NCI-H226 (cell line): ENCODE measurements around the gene CLDN9.
A peak's percentile ranks its signal among the peaks of the same experiment; 100 is the strongest.

Source experiments
- DNase-seq: peaks from one replicate; pipeline ENCODE4 v3.0.0-alpha.2; 2015

CLDN9 gene

DNA sequence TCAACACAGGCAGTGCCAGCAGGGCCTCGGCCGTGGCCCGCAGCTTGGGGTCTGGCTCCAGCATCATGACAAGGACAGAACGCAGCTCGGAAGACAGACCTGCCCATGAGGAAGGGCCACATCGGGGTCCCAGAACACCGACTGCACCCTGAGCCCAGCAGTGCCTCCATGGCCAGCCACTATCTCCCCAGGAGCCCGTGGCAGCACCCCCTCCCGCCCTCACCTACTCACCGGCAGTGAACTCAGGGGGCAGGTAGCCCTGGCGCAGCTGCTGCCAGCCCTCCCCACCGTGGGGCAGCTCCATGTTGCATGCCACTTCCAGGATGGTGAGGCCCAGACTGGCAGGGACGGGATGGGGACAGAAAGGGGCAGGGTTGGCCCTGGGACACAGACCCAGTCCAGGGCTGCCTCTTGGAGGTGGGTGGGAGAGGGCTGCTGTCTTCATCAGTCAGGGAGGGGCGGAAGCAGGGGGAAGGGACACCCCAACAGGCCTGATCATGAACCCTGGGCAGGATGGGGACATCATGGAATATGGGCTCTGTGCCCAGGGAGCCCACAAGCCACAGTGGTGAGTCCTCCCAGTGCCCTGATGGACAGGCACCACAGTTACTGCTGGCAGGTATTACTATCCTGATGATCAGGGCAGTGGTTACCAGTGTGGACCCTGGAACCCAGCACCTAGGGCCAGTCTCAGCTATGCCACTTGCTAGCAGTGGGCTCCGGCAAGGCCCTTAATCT is 38.2 kb upstream of the CLDN9 start:
- DNase-seq = no peak

DNA sequence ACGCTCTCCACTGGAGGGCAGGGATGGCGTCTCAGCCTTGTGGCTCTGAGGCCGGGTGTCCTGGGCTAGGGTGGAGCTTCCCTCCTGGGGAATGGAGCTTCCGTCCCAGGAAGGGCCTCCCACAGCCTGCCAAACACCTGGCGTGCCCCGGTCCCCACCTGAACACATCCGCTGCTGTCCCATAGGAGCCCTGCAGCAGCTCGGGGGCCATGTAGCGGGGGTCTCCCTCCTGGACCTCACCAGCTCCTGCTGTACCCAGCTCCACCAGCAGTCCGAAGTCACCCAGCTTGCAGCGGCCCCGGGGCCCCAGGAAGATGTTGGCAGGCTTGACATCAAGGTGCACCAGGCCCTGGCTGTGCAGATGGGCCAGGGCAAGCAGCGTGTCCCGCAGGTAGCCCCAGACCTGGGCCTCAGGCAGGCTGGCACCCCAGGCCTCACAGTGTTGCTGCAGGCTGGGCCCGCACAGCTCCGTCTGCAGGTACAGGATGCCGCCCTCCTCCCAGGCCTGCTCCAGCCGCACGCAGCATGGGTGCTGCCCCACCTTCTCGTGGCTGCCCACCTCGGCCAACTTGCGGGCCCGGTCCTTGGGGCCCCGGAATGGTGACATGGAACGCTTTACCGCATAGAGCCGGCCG is 37.4 kb upstream of the CLDN9 start:
- no peak for DNase-seq

DNA sequence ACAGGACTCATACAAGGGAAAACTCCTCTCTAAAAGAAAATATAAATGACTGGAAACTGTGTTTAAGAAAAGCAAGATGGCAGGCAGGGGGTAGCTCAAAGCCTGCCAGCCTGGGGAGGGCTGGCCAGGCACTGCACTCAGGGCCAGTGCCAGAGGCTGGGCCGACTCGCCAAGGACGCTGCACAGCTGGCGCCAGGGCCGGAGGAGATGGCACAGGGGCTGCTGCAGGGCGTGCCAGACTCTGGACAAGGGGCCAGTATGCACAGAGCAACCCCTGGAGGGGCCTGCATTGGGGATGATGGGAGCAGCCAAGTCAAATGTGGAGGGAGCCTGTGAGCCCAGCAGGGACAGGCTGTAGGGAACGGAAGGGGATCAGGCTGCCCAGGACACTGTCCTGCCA is 36.5 kb upstream of the CLDN9 start:
- no peak for DNase-seq

DNA sequence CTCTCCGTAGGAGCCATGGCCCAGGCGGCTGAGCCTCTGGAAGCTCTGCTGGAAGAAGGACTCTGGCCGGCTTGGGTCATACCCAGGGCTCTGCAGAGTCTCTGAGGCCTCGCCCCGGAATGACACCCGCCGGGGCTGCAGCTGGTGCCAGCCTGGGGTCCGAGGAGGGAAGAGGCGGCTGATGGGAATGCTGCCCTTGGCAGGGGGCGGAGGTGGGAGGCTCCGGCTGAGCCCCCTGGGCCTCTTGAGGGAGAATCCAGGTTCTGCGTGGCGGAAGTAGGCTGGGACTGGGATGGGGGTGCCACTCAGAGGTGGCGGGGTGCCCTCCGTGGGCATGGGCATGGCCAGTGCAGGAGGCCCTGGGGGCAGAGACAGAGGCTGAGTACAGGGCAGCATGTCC is 36.0 kb upstream of the CLDN9 start:
- no peak for DNase-seq

DNA sequence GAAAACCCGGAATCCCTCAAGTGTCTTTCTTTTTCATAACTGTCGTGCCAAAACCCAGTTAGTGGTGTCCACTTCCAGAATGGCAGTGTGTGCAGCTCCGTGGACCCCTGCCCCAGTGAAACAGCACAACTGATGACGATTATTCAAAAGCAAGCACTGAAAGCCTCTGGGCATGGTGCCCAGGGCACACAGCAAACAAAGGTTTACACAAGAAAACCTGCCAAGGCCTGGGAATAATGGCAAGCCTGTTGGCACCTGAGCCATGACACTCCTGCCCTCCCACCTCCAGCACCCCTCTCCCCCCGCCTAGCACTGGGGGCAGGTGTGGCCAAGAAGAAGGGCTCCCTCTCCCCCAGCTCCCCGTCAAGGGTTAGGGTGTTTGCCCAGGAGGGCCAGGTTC is 35.3 kb upstream of the CLDN9 start:
- no peak for DNase-seq

DNA sequence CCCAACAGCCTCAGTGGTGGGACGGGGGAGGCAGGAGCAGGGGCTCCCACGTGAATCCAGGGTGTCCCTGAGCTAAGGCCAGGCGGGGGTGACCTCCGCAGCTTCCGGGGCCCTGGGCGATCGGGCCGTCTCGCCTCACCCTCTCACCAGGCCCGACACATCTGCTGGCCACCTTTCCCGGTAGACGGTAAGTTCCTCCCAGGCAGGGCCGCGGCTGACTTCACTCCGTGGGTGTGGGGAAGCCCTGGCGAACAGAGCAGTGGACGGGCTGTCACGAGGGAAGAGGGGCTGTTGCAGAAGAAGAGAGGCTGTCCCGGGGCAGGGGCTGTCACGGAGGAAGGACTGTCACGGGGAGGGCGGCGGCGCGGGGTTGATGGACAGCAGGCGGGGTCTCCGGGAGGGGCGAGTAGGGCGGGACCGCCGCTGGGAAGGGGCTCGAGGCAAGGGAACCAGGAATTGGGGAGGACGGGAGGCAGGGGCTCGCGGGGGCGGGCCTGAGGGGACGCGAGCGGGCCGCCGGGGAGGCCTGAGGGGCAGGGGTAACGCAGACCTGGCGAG is 33.0 kb upstream of the CLDN9 start:
- no peak for DNase-seq

DNA sequence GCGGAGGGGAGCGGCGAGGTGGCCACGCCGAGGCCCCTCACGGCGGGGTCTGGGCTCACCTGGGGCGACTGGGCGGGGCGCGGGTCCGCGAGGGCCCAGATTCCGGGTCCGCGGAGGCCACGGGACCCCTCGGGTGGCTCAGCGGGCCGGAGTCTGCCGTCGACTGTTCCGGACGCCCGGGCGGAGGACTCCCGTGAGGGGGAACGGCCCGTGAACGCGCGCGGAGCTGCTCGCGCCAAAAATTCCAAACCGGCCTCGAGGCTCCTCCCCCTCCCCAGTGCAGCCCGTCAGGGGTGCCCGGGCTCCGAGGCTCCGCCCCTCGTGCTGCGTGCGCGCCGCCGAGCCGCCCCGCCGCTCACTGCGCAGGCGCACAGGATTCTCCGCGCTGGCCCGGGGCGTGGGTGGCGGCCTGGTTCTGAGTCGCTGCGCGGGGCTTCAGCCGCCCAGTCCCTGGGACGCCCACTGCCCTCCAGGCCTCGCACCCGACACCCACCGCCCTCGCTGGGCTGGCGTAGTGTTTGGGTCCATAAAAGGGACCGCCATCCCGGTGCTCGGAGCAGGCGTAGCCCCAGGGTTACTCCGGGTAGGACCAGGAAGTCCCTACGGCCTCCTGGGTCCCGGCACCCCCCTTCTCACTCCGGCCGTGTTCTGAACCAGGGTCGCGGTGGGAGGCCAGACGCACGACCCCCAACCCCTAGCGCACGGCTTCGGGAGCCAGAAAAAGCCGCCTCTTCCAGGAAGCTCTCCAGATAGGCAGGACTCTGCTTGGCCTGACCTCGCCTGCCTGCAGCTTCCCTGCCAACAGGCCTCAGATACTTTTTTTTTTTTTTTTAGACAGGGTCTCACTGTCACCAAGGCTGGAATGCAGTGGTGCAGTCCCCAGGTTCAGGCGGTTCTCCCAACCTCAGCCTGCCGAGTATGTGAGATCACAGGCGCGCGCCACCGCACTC is 32.2 kb upstream of the CLDN9 start, which contains the start of gene PKMYT1:
Gene PKMYT1, minus strand, starts transcription at position 220 of the 950 bp plus-strand sequence. CDS start 789 bp downstream, outside the sequence.
- peak; percentile 75 for DNase-seq

DNA sequence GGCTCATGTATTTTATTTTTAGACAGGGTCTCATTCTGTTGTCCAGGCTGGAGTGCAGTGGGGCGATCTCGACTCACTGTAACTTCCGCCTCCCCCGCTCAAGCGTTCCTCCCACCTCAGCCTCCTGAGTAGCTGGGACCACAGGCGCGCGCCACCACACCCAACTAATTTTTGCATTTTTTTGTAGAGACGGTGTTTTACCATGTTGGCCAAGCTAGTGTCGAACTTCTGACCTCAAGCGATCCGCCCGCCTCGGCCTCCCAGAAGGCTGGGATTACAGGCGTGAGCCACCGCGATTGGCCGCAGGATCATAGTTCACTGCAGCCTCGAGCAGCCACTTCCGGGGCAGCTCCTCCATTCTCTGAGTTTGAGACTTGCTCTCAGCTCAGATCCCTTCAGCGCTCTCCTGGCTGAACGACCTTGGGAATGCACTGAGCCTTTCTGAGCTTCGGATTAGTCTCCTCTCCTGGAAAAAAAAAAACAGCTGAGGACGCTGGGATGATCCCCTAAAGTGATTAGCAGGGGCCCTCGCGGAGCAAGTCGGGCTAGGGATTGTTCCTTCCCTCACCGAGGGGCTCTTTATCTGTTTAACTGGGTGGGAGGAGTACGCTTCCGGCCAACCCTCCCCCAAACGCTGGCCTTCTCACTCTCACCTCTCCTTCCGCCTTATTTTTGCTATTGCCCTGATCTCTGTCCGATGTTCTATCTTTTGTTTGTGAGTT is 31.4 kb upstream of the CLDN9 start:
- DNase-seq = no peak

DNA sequence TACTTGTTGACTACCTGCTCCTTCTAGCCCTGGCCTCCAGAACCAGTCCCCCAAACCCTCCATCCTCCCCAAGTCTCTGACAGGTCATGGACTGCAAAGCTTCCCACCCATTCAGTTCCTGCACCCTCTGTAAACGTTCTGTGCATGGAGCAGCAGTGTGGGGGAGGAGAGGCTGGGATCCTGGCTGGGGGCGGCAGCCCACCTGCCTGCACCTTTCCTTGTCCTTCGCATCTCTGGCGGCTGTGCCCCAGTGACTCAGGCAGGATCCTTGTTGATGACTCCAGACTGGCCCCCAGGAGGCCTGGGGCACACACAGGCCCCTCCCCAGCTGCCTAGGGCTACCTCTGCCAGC is 30.8 kb upstream of the CLDN9 start:
- DNase-seq = no peak

DNA sequence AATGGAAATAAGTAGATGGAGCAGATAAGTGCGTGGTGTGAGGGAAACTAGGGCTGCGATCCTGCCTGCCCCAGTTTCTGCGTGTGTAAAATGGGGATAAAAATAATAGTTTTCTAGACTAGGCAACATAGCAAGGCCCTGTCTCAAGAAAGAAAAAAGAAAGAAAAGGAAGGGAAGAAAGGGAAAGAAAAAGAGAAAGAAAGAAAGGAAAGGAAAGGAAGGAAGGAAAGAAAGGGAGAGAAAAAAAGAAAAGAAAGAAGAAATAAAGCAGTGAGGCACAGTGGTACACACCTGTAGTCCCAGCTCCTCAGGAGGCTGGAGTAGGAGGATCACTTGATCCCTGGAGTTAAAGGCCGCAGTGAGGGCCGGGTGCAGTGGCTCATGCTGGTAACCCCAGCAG is 30.3 kb upstream of the CLDN9 start:
- DNase-seq = no peak

DNA sequence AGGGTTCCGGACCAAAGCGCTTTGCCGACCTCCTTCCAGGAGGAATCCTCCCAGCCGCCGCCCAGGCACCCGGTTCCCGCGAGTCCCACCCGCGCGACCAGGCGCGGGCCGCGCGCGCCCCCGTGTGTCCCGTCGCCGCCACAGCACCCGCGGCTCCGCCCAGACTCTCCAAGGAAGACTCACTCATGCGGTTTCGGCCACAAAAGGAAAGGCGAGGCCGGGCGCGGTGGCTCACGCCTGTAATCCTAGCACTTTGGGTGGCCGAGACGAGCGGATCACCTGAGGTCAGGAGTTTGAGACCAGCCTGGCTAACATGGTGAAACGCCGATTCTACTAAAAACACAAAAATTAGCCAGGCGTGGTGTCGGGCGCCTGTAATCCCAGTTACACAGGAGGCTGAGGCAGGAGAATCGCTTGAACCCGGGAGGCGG is 29.0 kb upstream of the CLDN9 start:
- peak; percentile 69 for DNase-seq

DNA sequence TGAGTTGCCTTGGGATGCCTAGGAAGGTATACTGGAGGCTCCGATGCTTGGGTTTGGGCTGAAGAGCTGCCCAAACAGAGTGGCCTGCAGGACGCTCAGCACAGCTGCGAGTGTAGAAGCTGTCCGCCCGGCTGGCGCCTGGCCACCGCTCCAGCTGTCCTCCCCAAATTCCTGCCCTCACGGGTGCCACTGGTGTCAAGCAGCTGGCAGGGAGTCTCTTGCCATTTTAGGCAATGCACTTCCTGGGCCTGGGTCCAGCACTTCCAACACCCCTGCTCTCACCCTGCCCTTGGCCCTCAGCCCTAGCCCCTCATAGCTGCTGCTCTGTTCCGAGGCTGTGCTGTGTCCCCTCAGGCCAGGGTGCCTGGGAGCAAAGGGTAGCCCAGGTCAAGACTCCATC is 27.3 kb upstream of the CLDN9 start:
- no peak for DNase-seq

DNA sequence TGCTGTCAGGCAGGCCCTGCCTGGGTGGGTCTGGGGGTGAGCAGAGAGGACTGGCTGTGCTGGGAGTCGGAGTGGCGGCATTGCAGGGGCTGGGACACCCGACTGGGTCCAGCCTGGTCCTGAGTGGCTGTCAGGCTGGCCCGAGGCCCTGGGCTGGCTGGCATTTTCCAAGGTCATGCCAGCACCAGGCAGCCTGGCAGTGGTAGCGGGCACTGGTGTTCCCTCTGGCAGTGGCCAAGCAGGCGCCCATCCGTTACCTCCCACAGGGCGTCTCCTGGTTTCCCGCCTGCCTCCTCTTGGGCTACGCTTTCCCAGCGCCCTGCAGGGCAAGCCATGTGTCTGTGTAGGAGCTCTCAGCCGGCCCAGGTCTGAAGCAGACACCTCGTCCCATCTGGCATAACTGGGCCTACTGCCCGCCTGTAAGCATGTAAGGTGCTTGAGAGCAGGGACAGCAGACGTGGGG is 26.8 kb upstream of the CLDN9 start:
- no peak for DNase-seq

DNA sequence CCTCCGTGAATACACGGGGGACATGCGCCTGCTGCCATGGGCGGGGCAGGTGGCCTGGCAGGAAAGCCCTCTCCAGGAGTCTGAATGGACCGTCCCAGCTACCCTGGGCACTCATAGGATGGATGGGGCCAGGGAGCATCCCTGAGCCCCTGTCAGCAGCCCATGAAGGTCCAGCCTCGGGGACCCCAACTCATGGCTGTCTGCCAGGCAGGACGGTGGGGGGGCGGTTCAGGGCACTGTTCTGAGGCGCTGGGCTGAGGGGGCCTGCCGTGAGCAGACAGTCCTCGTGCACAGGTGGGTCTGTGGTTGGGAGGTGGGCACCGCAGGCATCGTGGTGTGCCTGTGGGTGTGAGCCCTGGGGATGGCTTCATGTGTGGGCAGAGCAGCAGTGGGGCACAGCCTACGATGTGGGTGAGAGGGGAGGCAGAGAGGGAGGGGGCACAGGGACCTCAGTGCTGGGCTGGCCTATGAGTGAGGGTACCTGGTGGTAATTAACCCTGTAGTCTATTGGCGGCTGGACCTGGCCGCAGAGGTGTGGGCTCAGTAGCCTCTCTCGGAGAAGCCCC is 26.0 kb upstream of the CLDN9 start:
- no peak for DNase-seq

DNA sequence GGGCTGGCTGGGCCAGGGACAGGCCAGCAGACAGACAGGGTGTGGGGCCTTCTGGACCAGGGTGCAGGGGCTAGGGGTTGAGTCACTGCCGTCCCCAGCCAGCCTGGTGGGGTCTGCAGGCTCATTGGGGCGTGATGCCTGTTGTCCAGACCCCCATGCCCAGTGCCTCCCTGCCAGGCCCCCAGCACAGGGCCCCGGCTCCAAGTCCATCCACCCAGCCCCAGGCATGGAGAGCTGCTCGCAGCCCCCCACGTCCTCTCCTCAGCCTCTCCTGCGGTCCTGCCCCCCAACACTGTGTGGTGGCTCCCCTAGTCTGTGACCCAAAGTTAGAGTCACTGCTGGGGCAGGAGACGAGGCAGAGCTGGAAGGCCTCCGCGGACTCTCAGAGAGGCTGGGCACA is 25.4 kb upstream of the CLDN9 start:
- no peak for DNase-seq

DNA sequence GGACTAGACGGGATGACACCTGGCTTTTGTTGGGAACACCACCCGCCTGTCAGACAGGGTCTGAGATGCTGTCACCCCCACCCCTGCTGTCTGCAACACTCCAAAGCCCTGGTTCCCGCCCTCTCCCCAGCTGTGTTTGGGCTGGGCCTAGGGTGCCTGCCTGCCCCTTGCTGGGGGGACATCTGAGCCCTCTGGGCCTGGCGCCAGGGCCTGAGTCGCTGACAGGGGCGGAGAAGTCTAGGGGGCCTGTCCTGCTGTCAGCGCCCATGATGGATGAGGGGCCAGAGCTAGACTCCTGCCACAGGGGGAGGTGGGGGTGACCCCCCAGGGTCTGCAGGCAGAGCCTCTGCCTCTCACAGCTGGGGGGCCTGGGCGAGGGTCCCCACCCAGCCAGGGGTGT is 24.9 kb upstream of the CLDN9 start:
- DNase-seq = no peak

DNA sequence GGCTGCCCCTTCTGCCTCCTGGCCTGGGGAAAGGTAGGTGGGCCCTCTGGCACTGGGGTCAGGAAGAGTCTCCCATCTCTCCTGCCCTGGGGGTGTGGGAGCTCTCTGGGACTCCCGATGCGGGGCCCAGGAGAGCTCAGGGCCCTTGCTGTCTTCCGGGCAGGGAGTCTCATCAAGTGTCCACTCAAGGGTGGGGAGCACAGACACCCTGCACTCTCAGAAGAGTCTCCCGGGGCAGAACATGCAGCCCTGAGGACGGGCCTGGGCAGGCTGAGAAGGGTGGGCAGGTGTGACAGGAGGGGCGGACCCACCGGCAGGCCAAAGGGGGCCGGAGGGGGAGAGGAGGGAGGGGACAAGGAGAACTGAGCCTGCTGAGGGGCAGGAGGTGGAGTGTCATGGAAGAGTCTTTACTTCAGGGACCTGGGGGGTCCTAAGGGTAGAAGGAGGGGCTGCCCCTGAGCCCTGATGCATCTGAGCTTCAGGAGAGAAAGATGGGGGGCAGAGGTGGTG is 24.1 kb upstream of the CLDN9 start:
- no peak for DNase-seq

DNA sequence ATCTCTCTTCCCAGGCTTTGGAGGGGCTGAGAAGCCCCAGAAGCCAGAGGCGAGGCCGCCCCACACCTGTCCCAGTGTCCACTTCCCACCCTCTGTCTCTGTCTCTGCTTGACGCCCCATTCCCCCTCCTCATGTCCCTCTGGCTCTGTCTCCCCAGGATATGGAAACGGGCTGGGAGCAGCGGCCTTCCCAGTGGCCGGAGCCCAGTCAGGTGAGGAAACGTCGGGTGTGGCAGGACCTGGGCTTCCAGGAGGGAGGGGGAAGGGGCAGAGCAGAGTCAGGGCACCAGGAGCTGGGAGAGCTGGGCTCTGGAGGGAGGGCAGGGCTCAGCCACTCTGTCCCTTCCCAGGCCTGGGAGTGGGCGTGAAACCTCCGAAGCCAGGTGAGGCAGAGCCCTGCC is 21.8 kb upstream of the CLDN9 start:
- DNase-seq = no peak

DNA sequence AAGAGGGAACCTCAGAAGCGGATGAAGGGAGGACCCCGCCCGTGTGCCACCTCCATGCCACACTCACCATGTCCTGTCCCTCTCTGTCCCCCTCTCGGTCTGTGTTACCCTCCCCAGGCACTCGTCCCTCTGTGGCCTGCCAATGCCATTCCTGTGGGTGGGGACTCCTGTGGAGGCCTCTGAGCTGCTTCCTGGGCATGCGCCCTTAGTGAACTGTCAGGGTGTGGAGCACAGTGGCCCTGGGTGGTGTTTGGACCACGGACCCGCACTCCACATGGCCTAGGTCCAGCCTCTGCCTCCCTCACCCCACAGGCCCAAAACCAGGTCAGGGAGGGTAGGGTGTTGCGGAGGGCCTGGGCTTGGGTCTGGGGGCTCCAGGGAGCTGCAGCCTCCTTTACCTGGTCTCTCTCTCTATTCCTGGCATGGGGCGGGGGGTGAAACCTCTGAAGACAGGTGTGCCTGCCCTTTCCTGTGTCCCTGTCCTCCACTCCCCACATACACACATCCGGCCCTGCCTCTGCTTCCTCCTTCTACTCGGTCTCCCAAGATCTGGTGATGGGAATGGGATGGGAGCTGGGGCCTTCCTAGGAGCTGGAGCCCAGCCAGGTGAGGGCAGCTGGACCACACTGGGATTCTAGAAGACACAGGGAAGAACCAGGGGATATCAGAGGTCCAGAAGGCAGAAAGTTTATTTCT is 21.0 kb upstream of the CLDN9 start:
- no peak for DNase-seq

DNA sequence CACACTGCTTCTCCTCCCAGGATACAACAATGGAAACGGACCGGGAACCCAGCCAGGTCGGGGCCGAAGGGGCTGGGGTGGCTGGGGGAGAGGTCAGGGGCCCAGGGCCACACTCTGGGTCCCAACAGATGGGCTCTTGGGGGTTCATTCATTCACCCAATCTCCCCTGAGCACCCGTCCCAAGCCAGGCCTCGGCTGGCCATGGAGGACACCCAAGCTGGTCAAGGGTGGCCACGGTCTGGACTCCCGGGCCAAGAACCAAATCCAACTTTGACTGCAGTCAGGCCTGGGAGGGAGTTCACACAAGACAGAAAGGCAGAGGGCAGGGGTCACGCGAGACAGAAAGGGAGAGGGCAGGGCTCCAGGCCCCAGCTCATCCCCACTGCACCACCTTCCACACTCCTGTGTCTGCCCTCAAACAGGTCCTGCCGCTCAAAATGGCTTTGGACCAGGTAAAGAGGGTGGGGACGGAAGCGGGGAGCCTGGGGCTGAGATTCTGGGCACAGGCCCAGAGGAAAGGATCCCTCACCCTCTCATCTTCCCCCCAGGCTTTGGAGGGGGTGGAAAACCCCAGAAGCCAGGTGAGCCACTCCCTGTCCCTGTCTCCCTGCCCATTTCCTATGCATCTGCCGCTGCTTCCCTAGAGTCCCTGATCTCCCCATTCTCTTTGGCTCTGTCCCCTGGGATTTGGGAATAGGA is 20.2 kb upstream of the CLDN9 start:
- DNase-seq = no peak

DNA sequence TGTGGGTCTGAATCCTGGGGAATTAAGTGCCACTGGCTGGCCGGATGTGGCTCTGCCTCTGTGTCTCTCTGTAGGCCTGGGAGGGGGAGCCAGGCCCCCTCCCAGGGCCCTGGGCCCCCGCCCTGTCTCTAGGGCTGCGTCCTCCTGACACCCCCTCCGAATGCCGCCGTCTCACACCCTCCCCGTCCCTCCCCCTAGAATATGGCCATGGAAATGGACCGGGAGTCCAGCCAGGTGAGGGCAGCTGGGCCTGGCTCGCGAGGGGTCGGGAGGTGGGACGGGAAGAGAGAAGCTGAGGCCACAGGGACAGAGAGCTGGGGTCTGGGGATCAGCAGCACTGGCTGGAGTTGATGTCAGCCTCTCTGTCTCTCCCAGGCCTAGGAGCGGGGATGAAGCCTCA is 16.4 kb upstream of the CLDN9 start:
- no peak for DNase-seq
